CD4-positive, alpha-beta T cell treated with Interleukin-6 at 100 ng/mL for 8 hours (primary cell): Measurements from ENCODE around the gene MYO15B.

Experiments used
- DNase-seq: peaks from one replicate; pipeline ENCODE4 v3.0.0-alpha.2; 2020; ENCODE audit warnings: mixed read lengths, low spot score

MYO15B gene

GRCh38 chr17:75558666-75559530 is 28.7 kb upstream of the MYO15B start:
- no peak for DNase-seq

DNA sequence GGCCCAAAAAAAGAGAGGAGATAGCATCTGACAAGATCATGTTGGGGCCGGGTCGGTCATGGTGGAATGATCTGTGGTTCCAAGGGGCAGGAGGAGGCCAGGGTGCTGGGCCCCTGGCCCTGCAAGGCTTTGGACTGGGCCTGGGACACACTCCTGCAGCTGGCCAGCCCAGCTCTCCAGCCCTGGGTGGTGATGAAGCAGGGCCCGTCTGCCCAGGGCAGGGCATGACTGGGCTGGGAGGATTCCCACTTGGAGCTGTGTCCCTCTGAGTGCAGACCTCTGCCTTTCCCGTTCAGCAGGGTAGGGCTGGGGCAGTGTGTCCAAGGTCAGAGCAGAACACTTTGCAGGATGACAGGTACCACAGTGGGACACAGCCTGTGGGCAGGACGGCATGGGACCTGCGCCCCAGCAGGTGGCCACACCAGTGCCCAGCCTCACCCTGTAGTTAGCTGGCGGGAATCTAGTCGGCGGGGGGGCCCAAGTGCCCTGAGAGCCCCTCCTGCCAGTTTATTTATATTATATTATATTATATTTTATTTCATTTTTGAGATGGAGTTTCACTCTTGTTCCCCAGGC is 27.6 kb upstream of the MYO15B start:
- DNase-seq: no peak

DNA sequence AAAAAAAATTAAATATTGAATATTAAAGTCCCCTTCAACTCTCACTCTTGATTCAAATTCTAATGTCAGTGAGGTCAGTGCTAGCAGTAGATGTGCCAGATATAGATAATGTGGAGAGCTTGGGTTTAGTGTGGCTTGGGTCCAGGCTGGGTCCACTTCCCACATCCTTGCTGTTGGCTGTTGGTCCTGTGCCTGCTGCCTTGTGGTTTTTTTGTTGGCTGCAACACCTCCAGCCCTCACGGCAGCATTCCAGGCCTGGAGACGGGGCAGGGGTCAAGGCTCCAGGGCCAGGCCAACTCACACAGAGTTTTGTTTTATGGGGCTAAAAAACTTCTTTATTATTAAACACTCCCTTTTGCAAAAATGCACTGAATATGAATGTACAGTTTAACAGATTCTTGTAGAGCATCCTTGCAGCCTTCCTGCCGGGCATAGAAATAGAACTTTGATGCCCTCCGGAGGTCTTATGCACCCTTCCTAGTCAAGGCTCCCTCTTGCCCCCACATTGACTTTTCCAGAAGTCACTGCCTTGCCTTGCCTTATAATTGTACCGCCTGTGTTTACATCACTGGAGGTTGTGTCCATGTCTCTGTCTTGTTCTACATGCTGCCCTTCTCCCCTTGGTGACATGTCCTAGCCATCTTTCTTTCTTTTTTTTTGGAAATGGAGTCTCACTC is 25.5 kb upstream of the MYO15B start:
- no peak for DNase-seq

DNA sequence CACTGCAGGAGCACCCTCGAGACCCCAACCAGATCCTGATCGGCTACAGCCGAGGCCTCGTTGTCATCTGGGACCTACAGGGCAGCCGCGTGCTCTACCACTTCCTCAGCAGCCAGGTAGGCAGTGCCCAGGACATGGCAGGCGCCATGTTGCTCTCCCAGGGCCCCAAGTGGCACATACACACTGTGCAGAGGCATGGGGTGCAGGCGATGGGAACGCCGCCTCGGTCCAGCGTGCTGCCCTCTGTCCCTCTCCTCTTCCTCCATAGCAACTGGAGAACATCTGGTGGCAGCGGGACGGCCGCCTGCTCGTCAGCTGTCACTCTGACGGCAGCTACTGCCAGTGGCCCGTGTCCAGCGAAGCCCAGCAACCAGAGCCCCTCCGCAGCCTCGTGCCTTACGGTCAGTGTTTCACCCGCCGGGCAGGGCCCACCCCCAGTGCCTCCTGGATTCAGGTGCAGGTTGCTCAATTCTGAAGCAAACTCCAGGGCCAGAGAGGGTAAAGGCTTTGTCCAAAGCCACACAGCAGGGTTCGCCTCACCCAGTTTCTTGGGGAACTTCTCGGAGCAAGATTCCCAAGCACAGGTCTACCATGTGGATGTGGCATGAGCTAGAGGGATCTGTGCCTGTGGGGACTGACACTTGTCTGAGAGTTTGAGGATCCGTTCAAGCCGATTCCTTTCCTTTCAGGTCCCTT is 24.4 kb upstream of the MYO15B start:
- DNase-seq: no peak

DNA sequence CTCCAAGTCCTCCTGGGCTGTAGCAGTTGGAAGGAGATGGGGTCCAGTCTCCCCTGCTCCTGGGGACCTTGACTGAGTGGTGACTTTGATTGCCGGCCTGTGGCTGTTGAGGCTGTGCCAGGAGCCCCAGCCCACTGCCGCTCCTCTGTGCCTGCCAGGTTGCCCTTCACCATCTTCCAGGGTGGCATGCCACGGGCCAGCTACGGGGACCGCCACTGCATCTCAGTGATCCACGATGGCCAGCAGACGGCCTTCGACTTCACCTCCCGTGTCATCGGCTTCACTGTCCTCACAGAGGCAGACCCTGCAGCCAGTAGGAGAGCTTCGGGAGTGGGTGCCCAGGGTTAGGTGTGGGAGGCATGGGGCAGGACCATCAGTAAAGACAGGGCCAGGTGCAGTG is 23.4 kb upstream of the MYO15B start:
- no peak for DNase-seq

GRCh38 chr17:75565066-75565465 is 22.5 kb upstream of the MYO15B start:
- DNase-seq: no peak

GRCh38 chr17:75565618-75566017 is 22.0 kb upstream of the MYO15B start:
- DNase-seq: no peak

GRCh38 chr17:75566416-75566815 is 21.2 kb upstream of the MYO15B start:
- DNase-seq: no peak

DNA sequence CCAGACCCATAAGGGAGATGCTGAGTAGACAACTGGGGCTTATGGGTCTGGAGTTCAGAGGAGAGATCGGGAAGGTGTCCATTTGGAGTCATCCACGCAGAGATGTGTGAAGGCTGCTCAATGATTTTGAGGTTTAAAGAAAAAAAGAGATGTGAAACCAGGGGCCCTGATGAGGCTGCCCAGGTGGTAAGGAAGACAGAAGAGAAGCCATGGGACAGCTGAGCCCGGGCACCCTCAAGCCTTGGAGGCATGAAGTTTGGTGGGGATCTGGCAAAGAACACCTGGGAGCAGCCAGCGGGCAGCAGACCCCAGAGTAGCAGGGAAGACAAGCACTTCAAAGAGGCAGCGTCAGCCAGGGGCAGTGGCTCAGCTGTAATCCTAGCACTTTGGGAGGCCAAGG is 20.8 kb upstream of the MYO15B start:
- DNase-seq: no peak

GRCh38 chr17:75568412-75569255 is 19.0 kb upstream of the MYO15B start:
- no peak for DNase-seq

GRCh38 chr17:75570034-75570676 is 17.4 kb upstream of the MYO15B start:
- no peak for DNase-seq

- DNase-seq: no peak
Measured at GRCh38 chr17:75570772-75571171, 16.8 kb upstream of the MYO15B start.

DNA sequence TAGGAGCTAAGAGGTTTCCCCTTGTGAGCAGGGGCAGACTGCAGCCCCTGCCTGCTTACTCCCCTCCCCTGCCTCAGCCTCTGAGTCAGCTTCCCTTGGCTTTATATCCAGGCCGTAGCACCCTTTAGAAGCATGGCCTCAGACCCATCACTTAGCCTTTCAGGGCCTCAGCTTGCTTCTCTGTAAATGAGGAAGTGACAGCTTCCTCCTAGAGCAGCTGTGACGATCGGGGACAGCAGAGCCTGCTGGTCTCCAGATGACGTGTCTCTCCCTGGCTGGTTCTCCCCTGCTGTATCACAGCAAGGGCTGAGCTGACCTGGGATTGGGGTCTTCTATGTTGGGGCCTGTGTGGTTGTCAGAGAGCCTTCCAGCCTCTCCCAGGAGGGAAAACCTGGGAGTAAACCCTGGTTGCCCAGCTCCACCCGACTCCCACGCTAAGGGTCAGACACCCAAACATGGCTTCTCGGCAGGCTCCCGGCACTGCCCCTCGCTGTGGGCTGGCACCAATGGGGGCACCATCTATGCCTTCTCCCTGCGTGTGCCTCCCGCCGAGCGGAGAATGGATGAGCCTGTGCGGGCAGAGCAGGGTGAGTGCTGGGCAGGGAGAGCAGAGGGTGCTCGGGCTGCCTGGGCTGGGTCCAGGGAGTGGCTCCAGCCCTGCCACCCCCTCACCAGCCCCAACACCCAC is 16.3 kb upstream of the MYO15B start:
- DNase-seq: no peak

DNA sequence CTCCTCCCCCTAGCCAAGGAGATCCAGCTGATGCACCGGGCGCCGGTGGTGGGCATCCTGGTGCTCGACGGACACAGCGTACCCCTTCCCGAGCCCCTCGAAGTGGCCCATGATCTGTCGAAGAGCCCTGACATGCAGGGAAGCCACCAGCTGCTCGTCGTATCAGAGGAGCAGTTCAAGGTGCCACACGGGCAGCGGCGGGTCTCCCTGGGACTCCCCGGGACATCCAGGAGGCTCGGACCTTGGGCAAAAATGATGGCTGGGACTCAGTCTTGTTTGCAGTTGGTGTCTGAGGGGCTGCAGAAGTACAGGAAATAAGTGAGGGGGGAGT is 15.8 kb upstream of the MYO15B start:
- no peak for DNase-seq

DNA sequence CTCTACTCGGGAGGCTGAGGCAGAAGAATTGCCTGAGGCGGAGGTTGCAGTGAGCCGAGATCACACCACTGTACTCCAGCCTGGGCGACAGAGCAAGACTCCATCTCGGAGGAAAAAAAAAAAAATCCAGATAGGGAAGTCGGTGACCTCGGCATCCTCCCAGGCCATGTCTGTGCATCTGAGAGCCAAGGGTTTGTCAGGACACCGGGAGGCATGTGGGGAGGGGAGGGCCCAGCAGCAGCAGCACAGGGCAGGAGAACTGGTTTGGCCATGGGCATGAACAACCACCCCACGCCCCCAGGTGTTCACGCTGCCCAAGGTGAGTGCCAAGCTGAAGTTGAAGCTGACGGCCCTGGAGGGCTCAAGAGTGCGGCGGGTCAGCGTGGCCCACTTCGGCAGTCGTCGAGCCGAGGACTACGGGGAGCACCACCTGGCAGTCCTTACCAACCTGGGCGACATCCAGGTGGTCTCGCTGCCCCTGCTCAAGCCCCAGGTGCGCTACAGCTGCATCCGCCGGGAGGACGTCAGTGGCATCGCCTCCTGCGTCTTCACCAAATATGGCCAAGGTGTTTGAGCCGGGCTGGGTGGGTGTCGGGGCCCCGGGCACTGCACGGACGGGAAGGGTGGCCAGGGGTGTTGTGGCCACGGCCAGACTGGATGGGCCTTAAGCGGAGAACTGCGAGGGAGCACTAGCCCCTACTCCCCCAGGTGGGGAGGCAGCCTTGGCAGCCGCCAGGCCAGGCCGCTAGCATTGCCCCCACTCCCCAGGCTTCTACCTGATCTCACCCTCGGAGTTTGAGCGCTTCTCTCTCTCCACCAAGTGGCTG is 14.7 kb upstream of the MYO15B start:
- DNase-seq: no peak

GRCh38 chr17:75573540-75573957 is 14.1 kb upstream of the MYO15B start:
- DNase-seq: no peak

DNA sequence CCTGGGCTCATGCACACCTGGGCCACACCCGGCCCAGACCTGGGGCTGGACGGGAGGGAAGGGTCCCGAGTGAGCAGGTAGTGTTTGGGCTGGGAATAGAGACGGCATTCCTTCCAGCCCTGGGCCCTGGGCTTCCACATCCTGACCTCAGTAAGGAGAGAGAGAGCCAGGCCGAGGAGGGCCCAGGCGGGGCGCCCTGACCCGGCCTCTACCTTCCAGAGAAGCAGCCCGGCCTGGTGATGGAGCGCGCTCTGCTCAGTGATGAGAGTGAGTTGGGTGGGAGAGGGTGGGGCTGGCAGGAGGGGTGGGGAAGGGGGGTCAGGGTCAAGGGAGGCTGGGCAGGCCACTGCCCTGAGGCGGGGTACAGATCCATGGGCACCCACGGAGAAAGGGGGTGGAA is 13.6 kb upstream of the MYO15B start:
- no peak for DNase-seq

DNA sequence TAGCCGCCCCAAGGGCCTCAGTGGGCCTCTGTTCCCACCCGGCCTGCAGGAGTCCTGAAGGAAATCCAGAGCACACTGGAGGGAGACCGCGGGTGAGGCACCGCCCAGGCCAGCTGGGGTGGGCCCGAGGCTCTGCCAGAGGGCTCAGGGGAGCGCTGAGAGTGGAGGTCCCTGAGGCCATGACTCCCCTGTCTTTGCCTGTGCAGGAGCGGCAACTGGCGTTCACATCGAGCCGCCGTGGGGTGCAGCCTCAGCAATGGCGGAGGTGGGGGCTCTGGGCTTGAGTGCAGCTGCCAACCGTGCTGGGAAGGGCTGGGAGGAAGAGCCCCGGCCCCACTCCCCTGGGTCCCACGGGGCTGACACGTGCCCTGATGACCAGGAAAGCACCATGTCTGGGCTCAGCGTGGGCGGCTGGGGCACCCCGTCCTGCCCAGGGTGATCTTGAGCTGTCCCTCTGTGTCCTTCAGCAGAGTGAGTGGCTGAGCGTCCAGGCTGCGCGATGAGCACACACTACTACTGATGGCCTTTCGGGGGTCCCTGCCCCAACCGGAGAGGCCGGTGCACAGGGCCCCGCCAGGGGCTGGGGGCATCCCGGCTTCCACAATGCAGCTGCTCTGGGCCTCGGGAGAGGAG is 13.1 kb upstream of the MYO15B start:
- no peak for DNase-seq

DNA sequence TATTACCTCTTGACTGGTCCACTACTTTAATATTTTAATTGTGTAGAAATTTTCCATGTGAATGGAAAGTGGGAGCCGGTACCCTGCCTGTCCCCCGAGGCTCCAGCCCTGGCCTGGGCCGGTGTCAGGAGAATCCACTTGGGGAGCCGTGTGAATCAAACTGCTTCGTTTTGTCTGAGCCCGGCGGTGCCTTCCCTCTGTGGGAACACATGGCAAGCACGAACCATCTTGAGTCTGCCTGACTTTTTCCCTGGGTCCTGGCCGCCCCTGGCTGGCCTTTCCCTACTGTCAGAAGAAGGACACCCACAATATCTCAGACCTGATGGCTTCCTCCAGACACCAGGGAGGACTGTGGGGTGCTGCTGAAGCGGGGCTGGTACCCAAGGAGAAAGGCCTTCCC is 12.4 kb upstream of the MYO15B start:
- DNase-seq: no peak
